NCI-H1694 treated with DMSO at 0.1 percent for 48 hours (cell line): ENCODE data around the gene PRRX2.
"Not testable (repeated sequence)": the region's sequence is repeated elsewhere in the genome, so short reads cannot be mapped to it uniquely, and the experiment has no call there.

ENCODE experiments used
- DNase-seq: peaks from one replicate; lab custom pipeline; 2025; lab: John Stamatoyannopoulos, UW

The PRRX2 gene

GRCh38 chr9:129636343-129636742 lies 29.1 kb upstream of the PRRX2 start:
- not testable (repeated sequence) for DNase-seq

- DNase-seq = no peak
These were observed 28.3 kb upstream of the PRRX2 start for GRCh38 chr9:129637102-129637501.

DNA sequence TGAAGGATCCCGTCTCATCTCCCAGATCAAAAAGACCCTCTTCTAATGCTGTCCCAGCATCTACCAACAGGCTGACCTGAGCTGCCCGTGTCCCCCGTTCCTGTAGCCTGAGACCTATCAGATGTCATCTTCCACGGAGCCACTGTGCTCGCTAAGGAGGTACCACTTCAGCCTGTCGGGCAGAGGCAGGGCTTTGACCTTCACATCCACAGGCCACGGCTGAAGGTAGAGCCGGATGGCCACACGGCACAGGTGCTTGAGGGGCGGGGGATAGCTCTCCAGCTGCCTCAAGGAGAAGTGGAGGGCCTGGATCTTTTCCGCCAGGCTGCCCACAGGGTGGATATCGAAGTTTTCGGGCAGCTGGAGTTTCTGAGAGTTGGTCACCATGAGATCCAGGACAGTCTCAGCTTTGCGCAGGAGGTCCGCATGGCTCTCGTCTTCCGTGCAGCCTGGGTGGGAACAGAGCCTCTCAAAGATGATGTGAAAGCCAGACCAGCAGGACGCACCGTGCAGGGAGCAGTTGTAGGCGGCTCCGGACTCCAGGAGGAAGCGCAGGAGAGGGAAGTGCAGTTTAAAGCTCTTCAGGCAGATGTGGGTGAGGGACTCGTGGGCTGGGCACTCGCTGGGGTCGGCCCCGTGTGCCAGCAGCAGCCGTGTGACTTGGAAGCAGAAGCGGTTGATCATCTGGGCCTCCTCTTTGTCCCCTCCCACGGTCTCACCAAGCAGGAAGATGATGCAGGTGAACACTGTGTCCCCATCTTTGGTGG lies 27.6 kb upstream of the PRRX2 start:
- DNase-seq = no peak

GRCh38 chr9:129639034-129639630 lies 26.3 kb upstream of the PRRX2 start:
- DNase-seq = no peak

GRCh38 chr9:129639756-129640085 lies 25.7 kb upstream of the PRRX2 start:
- no peak for DNase-seq

GRCh38 chr9:129640086-129640870 lies 25.2 kb upstream of the PRRX2 start:
- no peak for DNase-seq

- no peak for DNase-seq
These were observed 24.3 kb upstream of the PRRX2 start for GRCh38 chr9:129640871-129641749.

DNA sequence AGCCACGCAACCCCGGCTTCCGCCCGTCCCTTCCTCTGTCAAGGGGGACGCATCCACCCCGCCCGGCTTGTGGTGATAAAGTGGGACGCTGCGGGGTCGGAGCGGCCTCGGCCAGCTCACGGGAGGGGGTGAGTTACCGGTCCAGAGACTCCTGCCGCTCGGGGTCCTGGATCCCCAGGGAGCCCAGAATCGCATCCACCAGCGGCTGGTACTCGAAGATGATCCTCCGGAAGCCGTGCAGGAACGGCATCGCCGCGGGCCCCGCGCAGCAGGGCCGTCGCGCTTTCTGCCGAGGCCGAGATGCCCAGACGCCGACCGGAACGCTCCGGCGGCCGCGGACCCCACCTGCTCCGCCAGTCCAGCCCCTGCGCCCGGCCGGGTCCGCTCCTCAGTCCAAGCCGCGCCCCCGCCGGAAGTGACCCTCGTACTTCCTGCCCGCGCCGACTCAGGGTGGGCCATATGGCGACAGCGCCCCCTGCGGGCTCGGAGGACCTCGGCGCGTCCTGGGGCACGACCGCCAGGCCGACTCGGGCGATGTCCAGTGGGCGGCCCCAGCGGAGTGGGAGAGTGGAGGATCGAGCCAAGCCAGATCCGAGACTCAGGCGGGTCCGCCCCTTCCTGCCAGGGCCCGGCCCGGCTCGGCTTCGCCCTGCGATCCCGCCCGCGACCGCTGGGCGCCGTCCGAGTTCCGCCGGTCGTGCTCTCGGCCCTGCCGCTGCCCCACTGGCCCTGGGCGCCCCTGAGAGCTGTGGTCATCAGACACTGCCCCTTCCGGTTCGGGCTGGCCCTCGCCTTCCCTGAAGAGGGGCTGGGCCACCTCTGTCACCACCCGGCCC lies 23.5 kb upstream of the PRRX2 start, which contains the start of gene ASB6:
ASB6 (minus strand) TSS at position 402 of the 836 bp plus-strand sequence; CDS start at position 250, 152 bp downstream.
- DNase-seq = peak; percentile 55

DNA sequence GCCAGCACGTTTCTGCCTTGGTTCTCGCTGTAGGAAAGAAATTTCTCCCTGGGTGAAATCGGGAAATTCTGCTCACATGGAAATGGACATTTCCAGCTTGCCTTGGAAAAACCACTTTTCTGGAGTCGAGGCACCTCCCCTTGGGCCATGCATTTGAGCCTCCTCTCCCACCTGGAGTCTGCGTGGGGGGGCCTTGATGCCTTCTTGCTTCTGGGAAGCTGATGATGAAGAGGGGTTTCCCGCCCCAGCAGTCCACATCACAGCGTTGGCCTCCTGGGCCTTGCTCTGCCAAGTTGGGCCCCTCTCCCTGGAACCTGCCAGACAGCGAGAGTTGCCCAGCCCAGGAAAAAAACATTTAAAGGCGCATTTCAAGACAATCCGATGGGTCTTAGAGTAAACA lies 21.7 kb upstream of the PRRX2 start:
- DNase-seq = no peak

GRCh38 chr9:129644365-129644764 lies 21.1 kb upstream of the PRRX2 start:
- DNase-seq = no peak

- DNase-seq = no peak
These were observed 20.5 kb upstream of the PRRX2 start for GRCh38 chr9:129644902-129645301.

- DNase-seq = no peak
These were observed 19.2 kb upstream of the PRRX2 start for GRCh38 chr9:129646252-129646651.

GRCh38 chr9:129646654-129647053 lies 18.8 kb upstream of the PRRX2 start:
- DNase-seq = no peak

DNA sequence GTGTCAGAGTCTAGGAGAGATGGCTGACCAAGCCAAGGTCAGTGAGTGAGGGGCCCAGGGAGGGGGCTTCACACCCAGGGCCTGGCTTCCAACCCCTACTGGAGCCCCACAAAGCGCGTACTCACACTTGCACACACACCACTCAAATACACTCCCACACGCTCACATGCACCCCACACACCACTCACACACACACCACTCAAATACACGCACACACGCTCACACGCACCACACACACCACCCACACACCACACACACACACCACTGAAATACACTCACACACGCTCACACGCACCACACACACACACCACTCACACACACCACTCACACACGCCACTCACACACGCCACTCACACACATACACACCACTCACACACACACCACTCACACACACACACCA lies 17.8 kb upstream of the PRRX2 start:
- DNase-seq = no peak

GRCh38 chr9:129648092-129648763 lies 17.2 kb upstream of the PRRX2 start:
- no peak for DNase-seq

- DNase-seq = no peak
These were observed 16.7 kb upstream of the PRRX2 start for GRCh38 chr9:129648764-129649115.

DNA sequence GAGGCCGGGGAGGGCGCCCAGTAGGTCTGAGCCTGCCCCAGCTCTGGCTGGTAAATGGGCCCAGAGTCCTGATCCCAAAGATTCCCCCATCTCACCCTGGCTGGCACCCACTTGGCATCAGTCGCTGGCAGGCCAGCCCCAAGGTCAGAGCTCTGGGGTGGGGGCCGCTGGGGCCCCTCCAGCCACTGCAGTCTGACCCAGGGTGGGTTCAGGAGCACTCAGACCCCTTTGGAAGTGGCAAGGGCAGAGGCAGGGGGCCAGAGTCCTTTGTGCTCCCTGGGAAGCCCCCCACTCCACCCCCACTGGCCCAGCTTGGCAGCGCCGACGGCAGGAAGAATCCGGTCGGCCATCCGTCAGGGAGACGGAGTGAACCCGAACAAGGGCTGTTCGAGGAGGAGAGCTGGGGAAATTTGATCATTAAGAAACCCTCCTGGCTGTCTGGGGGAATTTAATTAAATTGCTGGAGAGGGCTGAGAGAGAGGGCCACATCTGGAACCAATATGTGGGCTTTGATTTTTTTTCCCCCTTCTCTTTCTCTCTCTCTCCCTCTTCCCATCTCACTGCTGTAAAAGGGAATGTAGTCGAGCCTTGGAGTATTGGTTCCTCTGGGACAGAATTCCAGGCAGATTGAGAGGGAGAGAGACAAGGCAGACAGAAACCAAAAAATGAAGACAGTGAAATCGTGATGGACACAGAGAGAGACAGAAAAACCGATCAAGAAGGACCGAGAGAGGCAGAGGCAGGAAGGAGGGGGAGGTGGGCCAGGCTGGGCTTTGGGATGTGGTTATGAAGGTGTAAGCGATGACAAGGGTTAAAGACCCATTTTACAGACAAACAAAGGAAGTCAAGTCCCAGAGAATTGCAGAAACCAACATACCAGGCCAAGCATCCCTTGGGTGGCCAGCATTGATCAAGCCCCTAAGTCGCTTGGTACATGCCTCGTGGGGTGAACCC lies 15.4 kb upstream of the PRRX2 start:
- no peak for DNase-seq

DNA sequence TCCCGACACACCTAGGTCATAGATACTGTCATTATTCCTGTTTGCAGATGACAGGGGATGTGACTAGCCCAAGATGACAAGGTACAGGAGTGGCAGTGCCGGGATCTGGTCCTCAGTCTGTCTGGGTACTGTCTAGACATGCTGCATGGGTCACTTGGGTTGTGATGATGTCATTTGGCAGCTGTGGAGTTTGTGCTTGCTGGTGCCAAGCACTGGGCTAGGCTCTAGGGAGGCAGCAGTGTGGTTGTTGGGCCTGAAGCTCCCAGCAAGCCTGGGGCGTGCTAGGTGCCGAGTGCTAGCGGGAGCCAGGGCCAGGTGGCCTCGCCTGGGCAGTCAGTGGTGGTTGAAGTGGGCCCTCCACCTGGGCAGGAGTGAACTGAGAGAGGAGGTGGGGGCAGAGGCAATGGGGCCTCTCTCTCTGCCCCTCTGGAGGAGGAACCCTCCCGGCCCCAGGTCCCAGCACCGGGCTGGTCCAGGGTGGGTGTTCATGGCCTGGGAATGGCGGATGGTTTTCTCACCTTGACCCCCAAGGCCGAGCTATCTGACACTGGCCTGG lies 14.7 kb upstream of the PRRX2 start:
- DNase-seq = no peak
